ENCODE measurements around the gene TEX47.
A peak's percentile ranks its signal among the peaks of the same experiment; 100 is the strongest.

The TEX47 gene

GRCh38 chr7:88795553-88795952, at the start of gene TEX47:
TEX47 (minus strand) TSS chr7:88795737; CDS start chr7:88794942, 795 bp downstream.
- DNase-seq: no peak

GRCh38 chr7:88845091-88845490, 49.6 kb upstream of the TEX47 start:
- no peak for DNase-seq

GRCh38 chr7:88842201-88842600, 46.7 kb upstream of the TEX47 start:
- DNase-seq: no peak

- DNase-seq: no peak
These were observed 39.7 kb upstream of the TEX47 start for GRCh38 chr7:88835147-88835728.

GRCh38 chr7:88826222-88826621, 30.7 kb upstream of the TEX47 start:
- no peak for DNase-seq

GRCh38 chr7:88818552-88818951, 23.0 kb upstream of the TEX47 start:
- no peak for DNase-seq

- DNase-seq: no peak
These were observed 10.9 kb upstream of the TEX47 start for GRCh38 chr7:88806280-88807037.

GRCh38 chr7:88801046-88801445, 5.5 kb upstream of the TEX47 start:
- no peak for DNase-seq

GRCh38 chr7:88792361-88792760, 3.2 kb downstream of the TEX47 start:
- no peak for DNase-seq

- DNase-seq: no peak
These were observed 3.6 kb downstream of the TEX47 start for GRCh38 chr7:88791891-88792290.

- peak; percentile 30 for DNase-seq
These were observed 6.0 kb downstream of the TEX47 start for GRCh38 chr7:88789480-88790064.

GRCh38 chr7:88787777-88788176, 7.8 kb downstream of the TEX47 start:
- no peak for DNase-seq

- DNase-seq: no peak
These were observed 19.7 kb downstream of the TEX47 start for GRCh38 chr7:88775838-88776237.

GRCh38 chr7:88772776-88773175, 22.8 kb downstream of the TEX47 start:
- DNase-seq: no peak

GRCh38 chr7:88771417-88771816, 24.1 kb downstream of the TEX47 start:
- no peak for DNase-seq

GRCh38 chr7:88761779-88762178, 33.8 kb downstream of the TEX47 start:
- DNase-seq: no peak

- no peak for DNase-seq
These were observed 35.4 kb downstream of the TEX47 start for GRCh38 chr7:88760136-88760515.

- peak; percentile 73 for DNase-seq
These were observed 36.1 kb downstream of the TEX47 start, which contains the start of gene ZNF804B for GRCh38 chr7:88759230-88760135. ZNF804B (plus strand) TSS chr7:88759700; CDS start chr7:88759977, 277 bp downstream.

- DNase-seq: no peak
These were observed 36.9 kb downstream of the TEX47 start for GRCh38 chr7:88758381-88759229.

GRCh38 chr7:88757371-88757770, 38.2 kb downstream of the TEX47 start:
- DNase-seq: no peak

- DNase-seq: no peak
These were observed 38.7 kb downstream of the TEX47 start for GRCh38 chr7:88756802-88757201.

- DNase-seq: no peak
These were observed 49.4 kb downstream of the TEX47 start for GRCh38 chr7:88746126-88746525.
